Keratinocyte (primary cell): ENCODE results near the gene PRPF39.

Experiments
- EZH2 ChIP-seq: IDR thresholded peaks from one replicate; pipeline ENCODE4 v1.6.1; 2012; ENCODE audit warnings: inconsistent platforms, mild to moderate bottlenecking, low read length, moderate library complexity
- TF ChIP-seq, protein P1 (sequence below), 3 experiments: IDR thresholded peaks in 1 of 3; conservative IDR thresholded peaks in 1 of 3; optimal IDR thresholded peaks in 1 of 3; 2 replicates in 2 of 3; 3 replicates in 1 of 3; pipeline versions ENCODE3 to v1.5.1; 2011; ENCODE audit warnings: low read length in 3 of 3, mild to moderate bottlenecking in 3 of 3, moderate library complexity in 2 of 3, control low read depth in 1 of 3, inconsistent platforms in 1 of 3; ENCODE audit not compliant: insufficient read depth in 2 of 3; ENCODE audit errors: extremely low read depth in 1 of 3

DNA sequence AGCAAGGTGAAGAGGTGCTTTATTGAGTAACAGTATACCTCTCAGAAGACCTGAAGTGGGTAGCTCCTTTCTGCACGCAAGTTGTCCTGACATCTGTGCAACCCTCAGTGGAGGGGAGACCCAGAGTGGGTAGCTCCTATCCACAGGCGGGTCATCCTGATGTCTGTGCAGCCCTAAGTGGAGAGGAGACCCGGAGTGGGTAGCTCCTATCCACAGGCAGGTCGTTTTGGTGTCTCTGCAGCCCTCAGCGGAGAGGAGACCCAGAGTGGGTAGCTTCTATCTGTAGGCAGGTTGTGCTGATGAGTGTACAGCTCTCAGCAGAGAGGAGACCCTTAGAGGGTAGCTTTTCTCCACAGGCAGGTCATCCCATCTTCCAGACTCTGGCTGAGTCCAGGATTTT, 45.1 kb upstream of the PRPF39 start:
- TF ChIP-seq, protein P1, sequence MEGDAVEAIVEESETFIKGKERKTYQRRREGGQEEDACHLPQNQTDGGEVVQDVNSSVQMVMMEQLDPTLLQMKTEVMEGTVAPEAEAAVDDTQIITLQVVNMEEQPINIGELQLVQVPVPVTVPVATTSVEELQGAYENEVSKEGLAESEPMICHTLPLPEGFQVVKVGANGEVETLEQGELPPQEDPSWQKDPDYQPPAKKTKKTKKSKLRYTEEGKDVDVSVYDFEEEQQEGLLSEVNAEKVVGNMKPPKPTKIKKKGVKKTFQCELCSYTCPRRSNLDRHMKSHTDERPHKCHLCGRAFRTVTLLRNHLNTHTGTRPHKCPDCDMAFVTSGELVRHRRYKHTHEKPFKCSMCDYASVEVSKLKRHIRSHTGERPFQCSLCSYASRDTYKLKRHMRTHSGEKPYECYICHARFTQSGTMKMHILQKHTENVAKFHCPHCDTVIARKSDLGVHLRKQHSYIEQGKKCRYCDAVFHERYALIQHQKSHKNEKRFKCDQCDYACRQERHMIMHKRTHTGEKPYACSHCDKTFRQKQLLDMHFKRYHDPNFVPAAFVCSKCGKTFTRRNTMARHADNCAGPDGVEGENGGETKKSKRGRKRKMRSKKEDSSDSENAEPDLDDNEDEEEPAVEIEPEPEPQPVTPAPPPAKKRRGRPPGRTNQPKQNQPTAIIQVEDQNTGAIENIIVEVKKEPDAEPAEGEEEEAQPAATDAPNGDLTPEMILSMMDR (optimal IDR thresholded peaks at IDR 0.05 in 1 of 3, IDR thresholded peaks at IDR 0.05 in 1 of 3, conservative IDR thresholded peaks at IDR 0.05 in 1 of 3; ENCODE audit: extremely low read depth in 1 of 3, insufficient read depth in 2 of 3, low read length in 3 of 3): no peak
- TF ChIP-seq EZH2: no peak
